Skin epidermis (tissue), 12 donors: ENCODE results near the gene TLCD3B.
A peak's percentile ranks its signal among the peaks of the same experiment; 100 is the strongest.
"Not testable (repeated sequence)": the region's sequence is repeated elsewhere in the genome, so short reads cannot be mapped to it uniquely, and the experiment has no call there.

Experiments
- H3K27ac ChIP-seq, 21 experiments: fragments of 200-600 bp; sonication (generic) in 11 of 21; one replicate each; pipeline ENCODE4 v1.5.0; 2020; ENCODE audit warnings: mild to moderate bottlenecking in 3 of 21, inconsistent platforms in 2 of 21, moderate library complexity in 2 of 21
- H3K4me3 ChIP-seq, 7 experiments: fragments of 200-600 bp; sonication (generic) in 2 of 7; one replicate each; pipeline ENCODE4 v1.5.0; 2020; ENCODE audit warnings: inconsistent platforms in 2 of 7, mild to moderate bottlenecking in 2 of 7, moderate library complexity in 1 of 7

TLCD3B gene

DNA sequence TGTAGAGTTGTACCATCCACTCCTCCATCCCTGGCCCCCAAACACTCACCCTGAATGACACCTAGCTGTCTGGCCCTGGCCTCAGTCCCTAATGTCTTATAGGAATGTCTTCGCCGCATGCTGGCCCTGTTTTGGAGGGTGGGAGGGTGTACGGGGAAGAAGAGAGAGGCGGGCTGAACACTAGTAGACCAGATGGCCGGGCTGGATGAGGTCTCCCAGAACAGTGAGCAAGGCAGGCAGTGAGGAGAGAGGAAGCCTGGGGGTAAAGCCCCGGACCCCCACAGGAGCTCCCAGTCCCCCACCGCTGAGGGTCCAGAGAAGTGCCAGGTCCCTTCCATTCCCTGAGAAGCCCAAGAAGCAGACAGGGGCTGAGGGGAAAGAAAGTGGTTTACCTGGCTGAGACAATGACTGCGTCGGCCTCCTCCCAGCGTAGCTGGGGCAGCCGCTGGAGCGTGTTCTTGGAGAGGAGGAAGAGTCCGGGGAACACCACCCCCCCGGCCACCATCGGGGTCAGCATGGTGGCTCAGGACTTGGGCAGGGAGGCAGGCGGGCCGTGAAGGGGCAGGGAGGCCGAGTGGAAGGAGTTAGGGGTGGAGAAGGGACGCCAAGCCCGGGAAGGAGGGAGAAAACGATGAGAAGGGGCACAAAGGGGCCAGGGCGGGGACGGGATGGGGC, 923 bp downstream of the TLCD3B start:
- Histone ChIP-seq H3K4me3 (no peak overlapping the region), H3K27ac (no peak overlapping the region)

DNA sequence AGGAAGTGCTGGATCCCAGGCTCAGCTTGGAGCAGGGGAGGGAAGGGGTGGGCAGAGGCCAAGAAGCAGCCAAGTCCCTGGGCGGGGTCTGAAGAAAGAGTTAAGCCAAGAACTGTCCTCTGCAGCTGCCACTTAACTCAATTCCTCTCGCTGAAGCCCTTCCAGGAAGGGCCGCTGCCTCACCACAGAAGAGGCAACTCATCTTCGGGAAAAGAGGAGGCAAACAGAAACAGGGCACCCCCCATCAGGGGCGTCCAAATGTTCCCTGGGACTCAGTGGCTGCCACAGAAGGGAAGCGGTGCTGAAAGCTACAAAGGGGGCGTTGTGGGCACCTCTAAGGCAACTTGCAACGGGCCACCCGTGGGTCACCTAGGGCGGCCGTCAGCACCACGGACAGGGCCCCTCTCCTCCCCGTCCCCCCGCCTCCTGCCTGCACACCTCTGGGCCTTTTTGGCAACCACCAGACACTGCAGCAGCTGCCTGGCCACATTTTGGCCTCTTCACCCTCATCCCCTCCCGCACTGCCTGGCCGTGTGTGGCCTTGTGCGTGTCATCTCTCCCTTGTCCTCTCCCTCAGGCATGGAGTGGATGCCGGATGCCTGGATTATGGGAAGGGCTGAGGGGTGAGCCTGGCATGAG, 2.5 kb downstream of the TLCD3B start:
- Histone ChIP-seq H3K27ac (no peak overlapping the region), H3K4me3 (no peak overlapping the region)

DNA sequence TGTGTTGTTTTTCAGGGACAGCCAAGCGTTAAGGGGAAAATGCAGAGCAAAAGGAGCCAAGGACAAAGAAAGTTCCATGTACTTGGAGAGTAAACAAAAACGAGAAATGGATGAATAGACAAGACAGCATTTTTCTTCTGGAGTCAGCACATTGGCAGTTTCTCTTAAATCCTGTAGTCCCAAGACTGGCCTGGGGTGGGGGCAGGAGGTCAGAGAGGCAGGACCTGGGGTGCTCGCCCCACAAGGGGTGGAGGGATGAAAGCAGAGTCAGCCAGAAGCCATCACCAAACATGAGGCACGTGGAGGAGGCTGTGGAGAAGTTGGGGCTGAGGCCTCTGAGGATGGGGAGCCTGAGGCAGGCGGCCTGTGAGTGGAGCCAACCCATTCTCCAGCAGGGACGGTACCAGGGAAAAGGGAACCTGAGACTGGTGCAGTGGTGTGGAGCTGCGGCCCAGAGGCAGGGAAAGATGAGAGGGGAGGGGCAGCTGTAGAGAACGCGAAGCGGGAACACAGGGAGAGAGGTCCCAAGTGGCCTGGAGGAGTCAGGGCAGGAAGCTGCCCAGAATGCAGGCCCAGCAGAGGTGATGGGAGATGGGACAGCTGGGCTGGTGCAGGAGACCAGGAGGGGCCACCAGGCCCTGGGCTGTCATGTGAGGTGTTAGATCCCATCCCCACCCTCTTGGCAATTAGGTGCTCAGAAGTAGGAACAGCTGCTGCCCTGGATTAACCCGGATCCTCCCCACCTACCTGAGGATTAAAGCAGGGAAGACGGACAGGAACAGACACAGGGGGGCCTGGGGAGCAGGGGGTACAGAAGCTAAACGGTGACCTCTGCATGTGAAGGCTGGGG, 3.3 kb downstream of the TLCD3B start:
- Histone ChIP-seq H3K27ac (no peak overlapping the region), H3K4me3 (no peak overlapping the region)

DNA sequence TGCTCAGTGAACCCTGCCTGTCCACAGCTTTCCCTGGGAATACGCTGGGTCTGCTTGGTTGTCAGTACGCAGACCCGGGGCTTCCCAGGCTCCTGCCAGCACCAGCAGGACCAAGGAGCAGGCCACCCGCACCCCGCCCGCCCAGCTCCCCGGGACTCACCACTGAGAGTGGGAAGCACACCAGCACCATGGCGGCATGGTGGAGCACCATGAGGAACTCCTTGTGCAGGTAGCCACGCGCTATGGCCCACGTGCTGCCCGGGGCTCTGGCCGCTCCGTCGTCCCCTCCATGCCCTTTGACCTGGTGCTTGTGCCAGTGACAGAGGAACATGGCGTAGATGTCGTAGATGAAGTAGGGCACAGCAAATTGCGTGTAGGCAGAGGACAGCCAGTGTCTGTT, 4.6 kb downstream of the TLCD3B start:
- Histone ChIP-seq H3K4me3 (no peak overlapping the region), H3K27ac (no peak overlapping the region)

DNA sequence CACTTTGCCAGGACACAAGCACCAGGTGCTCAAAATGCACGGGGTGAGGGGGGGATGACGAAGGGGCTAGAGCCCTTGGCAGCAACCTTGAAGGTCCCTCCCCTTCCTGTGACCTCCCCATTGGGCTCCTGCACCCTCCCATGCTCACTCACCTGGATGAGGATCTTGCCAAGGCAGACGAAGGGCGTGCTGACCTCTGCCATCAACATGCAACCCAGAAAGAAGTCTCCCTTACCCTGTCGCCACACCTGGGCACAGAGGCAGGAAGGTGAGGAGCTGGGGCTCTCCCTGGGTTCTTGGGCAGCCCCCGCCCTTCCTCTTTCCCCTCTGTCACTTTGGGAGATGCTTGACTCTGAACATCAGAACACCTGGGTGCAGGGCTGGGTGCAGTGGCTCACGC, 5.5 kb downstream of the TLCD3B start:
- no peak overlapping the region for H3K27ac ChIP-seq
- H3K4me3 ChIP-seq = no peak overlapping the region

DNA sequence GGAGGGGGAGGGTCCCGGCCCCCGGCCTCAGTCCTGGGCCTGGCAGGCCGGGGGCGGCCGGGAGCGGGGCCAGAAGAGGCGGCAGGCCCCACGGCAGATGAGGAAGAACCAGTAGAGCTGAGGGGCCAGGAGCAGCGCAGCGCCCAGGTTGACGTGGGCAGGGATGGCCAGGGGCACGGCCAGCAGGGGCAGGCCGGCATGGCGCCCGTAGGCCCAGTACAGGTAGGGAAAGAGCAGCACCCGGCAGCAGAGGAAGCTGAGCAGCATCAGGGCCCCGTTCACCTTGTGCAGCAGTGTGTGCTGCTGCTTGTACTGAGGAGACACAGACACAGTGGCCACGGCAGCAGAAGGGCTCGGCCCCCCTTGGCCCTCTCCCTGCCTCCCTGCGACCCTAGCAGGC, 5.9 kb downstream of the TLCD3B start:
- no peak overlapping the region for H3K27ac ChIP-seq
- H3K4me3 ChIP-seq = no peak overlapping the region

DNA sequence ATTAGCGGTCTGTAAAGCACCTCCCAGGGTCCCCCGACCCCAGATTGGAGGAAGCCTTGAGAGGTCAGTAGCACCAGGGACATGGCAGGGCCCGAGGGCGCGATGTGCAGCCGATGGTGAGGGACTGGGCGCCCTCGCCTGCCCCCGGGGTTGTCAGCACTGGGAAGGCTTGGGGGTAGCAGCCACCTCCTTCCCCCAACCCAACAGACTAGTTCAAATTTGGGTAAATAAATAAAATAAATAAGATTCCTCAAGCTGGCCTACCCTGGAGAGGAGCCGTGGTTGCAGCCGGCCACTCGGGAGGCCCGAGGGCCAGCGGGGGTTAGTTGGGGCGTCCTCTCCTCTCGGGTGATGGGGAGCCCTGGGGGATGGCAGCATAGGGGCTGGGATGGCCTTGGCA, 6.6 kb downstream of the TLCD3B start:
- H3K27ac ChIP-seq = no peak overlapping the region
- H3K4me3 ChIP-seq = no peak overlapping the region

DNA sequence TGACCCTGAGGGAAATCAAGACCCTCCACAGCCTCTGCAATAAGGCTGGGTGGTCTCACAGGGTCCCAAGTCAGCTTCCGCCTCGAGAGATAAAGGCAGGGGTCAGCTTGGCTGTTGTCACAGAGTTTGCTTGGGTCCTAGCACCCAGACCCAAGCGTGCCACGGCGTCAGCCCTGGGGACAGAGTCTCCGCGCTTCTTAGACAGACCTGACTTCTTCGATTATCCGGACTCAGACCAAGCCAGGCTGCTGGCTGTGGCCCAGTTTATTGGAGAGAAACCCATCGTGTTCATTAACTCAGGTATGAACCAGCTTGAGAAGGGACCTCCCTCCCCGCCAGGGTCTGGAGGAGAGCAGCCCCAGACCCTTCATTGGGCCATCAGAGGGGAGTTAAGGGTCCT, 7.5 kb downstream of the TLCD3B start:
- no peak overlapping the region for H3K27ac ChIP-seq
- no peak overlapping the region for H3K4me3 ChIP-seq

DNA sequence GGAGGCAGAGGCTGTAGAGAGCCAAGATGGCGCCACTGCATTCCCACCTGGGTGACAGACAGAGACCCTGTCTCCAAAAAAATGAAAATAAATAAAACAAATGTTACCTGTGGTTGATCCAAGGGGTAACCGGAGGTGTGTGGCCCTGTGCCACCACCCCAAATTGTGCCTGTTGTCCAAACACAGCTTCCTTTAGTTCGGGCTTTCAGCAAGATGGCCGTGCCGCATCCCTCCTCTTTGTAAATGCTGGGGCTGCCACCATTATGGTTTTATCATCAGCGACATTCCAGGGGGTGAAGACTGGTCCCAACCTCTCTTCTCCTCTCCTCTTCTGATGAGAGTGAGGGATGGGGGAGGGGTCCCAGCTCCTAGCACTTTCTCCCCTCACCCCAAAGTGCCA, 8.2 kb downstream of the TLCD3B start, which contains the start of gene C16orf92:
C16orf92 (plus strand) TSS at position 312 of the 400 bp plus-strand sequence. CDS start 143 bp downstream, outside the sequence.
- H3K4me3 ChIP-seq = no peak within 1 kb of the TSS
- no peak within 1 kb of the TSS for H3K27ac ChIP-seq

DNA sequence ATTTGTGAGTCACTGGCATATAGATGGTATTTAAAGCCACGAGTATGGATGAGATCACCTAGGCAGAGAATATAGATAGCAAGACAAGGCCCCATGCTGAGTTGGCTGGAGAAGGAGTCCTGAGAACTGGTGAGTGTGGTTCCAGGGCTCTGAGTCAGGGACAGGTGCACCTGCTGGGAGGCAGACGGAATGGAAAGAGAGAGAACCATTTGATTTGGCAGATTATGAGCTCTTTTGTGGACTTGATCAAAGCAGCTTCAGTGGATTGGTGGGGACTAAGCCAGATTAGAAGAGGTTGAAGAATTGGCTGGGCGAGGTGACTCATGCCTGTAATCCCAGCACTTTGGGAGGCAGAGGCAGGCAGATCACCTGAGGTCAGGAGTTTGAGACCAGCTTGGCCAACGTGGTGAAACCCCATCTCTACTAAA, 12.3 kb downstream of the TLCD3B start:
- Histone ChIP-seq H3K4me3 (no peak overlapping the region), H3K27ac (no peak overlapping the region)

DNA sequence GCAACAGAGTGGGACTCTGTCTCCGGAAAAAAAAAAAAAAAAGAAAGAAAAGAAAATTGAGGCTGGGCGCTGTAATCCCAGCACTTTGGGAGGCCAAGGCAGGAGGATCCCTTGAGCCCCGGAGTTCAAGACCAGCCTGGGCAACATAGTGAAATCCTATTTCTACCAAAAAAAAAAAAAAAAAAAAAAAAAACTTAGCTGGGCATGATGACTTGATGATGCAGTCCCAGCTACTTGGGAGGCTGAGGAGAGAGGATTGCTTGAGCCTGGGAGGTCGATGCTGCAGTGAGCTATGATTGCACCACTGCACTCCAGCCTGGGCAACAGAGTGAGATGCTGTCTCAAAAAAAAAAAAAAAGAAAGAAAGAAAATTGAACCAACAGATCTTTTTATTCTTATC, 13.1 kb downstream of the TLCD3B start:
- H3K4me3 ChIP-seq, H3K27ac ChIP-seq: not testable (repeated sequence)

DNA sequence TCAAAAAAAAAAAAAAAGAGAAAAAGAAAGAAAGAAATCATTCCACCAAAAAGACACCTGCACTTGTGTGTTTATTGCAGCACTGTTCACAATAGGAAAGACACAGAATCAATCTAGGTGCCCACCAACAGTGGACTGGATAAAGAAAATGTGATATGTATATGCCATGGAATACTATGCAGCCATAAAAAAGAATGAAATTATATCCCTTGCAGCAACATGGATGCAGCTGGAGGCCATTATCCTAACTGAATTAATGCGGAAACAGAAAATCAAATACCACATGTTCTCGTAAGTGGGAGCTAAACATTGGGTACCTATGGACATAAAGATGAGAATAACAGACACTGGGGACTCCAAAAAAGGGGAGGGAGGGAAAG, 13.8 kb downstream of the TLCD3B start:
- H3K4me3 ChIP-seq = no peak overlapping the region
- H3K27ac ChIP-seq = no peak overlapping the region

DNA sequence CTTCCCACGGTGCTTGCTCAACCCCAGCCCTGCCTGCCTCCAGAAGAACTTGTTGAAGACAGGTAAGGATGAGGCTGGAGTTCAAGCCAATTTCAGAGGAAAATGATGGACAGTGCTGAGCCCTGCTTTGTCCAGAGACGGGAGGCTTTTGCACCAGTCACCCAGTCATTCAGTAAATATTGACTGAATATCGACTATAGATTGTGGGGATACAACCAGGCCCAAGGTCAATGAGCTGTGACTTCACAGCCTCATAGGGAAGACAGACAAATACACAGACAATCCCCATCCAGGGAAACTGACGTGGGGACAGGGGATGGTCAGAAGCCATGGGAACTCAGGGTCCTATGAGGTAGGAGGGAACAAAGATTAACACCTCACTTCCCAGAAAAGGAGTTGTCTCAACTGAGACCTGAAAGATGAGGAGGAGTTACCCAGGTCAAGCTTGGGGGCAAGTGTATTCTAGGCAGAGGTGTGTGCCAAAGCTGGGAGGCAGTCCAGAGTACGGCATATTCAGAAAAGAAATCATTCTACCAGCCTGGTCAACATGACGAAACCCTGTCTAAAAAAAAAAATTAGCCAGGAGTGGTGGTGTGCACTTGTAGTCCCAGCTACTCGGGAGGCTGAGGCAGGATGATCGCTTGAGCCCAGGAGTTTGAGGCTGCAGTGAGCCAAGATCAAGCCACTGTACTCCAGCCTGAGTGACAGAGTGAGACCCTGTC, 14.4 kb downstream of the TLCD3B start:
- no peak overlapping the region for H3K27ac ChIP-seq
- no peak overlapping the region for H3K4me3 ChIP-seq

DNA sequence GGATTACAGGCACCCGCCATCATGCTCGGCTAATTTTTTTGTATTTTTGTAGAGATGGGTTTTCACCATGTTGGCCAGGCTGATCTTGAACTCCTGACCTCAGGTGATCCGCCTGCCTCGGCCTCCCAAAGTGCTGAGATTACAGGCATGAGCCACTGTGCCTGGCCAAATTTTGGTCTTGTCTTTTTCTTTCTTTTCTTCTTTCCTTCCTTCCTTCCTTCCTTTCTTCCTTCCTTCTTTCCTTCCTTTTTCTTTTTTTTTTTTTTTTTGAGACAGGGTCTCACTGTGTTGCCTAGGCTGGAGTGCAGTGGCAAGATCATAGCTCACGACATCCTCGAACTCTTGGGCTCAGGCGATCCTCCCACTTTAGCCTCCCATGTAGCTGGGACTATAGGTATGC, 15.6 kb downstream of the TLCD3B start:
- H3K27ac ChIP-seq, H3K4me3 ChIP-seq: not testable (repeated sequence)

DNA sequence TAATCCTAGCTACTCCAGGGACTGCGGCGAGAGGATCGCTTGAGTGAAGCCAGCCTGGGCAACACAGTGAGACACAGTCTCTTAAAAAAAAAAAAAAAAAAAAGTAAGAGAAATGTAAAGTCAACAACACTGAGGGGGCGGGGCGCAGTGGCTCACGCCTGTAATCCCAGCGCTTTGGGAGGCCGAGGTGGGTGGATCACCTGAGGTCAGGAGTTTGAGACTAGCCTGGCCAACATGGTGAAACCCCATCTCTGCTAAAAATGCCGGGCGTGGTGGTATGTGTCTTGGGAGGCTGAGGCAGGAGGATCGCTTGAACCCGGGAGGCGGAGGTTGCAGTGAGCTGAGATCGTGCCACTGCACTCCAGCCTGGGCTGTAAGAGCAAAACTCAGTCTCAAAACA, 18.5 kb downstream of the TLCD3B start:
- H3K4me3 ChIP-seq, H3K27ac ChIP-seq: not testable (repeated sequence)

DNA sequence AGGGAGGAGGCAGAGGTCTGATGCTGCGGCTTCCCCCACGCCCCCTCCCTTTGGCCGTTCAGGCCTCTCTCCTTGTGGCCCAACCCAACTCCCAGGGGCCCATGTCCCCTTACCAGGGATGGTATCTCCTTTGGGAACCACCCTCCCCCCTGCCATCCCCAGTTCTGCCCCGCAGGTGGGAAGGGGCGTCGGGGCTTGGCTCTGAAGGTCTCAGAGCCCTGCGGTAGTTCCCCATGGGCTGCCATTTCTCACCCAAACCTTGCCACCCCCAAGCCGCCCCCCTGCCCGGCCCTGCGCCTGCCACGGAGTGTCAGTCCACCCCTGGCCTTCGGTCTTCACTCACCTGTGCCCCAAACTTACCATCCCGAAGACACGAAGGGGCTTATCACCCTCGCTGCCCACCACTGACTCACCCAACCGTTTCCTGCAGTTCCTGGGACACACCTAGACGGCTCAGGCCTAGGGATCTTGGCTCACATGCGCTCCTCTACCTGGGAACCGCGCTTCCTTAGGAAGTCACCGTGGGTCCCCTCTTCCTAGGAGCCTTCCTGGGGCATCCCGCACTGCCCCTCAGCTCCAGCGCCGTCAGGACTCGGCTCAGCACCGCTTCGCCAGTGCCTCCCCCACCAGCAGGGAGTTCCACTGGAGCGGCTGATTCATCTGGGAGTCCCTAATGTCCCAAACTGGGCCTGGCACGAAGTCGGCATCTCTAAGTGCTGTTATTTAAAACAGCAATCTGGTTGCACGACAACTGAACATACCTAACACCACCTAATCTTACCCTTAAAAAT, 19.2 kb downstream of the TLCD3B start:
- Histone ChIP-seq H3K27ac (no peak overlapping the region), H3K4me3 (peak overlapping the region in 3 of 7 experiments; percentile 21 to 43 (median 27))

DNA sequence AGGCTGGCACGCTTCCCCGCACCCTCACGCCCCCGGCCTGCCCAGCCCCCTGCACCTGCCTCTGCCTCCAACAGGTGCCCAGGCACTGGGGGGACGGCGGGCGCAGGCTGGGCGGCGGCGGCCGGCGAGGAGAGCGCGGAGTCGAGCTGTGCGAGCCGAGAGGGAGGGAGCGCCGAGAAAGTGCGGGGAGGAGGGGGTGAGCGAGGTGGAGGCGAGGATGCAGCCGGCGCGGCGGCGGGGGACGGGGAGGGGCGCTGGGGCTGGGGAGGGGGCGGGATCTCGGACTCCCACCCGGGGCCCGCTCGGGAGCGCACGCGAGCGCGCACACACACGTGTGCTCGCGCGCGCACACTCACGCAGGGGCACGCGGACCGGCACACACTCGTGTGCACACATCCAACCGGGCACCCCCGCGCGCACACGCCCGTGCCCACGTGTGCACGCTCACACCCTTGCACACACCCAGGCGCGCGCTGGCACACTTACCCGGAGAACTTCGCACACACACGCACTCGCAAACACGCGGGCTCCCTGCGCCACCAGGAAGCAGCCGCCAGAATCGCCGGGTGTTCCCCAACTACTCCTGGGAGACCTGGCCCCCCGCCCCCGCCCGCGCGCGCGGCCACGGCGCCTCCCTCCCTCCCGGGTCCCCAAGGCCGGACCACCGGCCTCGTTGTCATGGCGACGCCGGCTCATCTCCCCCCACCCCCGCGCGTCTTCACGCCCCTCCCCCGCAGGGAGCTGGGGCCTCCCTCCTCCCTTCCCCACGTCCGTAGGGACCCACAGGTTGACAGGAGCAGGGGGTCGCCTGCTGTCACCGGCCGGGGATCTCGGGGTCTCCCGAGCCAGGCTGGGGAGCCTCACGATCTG, 20.0 kb downstream of the TLCD3B start, which contains the start of gene DOC2A:
DOC2A (minus strand) TSS at position 184 of the 870 bp plus-strand sequence. CDS start 805 bp downstream, outside the sequence.
- Histone ChIP-seq H3K27ac (no peak within 1 kb of the TSS), H3K4me3 (peak within 1 kb of the TSS; percentile 20 to 47 (median 27))
